ENCODE measurements around the gene CRACR2B. TPM values are rescaled to one million over a fixed set of nuclear protein-coding genes. Genes with fewer than 3 reads are reported as not detected.

Gene CRACR2B
- total RNA-seq, 1 donor from 2014 or later = 2.6 TPM

DNA sequence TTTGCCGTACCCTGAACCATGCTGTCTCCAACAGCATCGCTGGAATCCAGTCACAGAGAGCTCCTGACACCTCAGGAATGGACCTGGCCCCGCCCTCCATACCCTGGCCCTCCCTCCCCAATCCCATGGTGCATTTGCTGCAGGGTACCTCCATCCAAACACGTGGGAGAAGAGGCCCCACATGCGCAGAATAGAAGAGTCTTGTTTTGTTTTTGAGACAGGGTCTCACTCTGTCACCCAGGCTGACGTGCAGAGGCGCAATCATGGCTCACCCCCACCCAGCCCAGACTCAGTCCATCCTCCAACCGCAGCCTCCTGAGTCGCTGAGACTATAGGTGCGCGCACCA, 11.3 kb upstream of the CRACR2B start:
- no peak overlapping the region for H3K9ac ChIP-seq (ENCODE audit: low read length)
- DNase-seq (ENCODE audit: low read depth) (no peak), FAIRE-seq (no peak)
- H3K27me3 ChIP-seq (ENCODE audit: insufficient read depth, low read length) = no peaks in the 10 kb centered on the region
- H3K36me3 ChIP-seq (ENCODE audit: insufficient read depth, low read length) = peaks cover 19% of the 10 kb centered on the region
- peaks cover 39% of the 10 kb centered on the region for H3K79me2 ChIP-seq (ENCODE audit: insufficient read depth, low read length)
- TF ChIP-seq, protein P1, sequence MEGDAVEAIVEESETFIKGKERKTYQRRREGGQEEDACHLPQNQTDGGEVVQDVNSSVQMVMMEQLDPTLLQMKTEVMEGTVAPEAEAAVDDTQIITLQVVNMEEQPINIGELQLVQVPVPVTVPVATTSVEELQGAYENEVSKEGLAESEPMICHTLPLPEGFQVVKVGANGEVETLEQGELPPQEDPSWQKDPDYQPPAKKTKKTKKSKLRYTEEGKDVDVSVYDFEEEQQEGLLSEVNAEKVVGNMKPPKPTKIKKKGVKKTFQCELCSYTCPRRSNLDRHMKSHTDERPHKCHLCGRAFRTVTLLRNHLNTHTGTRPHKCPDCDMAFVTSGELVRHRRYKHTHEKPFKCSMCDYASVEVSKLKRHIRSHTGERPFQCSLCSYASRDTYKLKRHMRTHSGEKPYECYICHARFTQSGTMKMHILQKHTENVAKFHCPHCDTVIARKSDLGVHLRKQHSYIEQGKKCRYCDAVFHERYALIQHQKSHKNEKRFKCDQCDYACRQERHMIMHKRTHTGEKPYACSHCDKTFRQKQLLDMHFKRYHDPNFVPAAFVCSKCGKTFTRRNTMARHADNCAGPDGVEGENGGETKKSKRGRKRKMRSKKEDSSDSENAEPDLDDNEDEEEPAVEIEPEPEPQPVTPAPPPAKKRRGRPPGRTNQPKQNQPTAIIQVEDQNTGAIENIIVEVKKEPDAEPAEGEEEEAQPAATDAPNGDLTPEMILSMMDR (IDR thresholded peaks at IDR 0.05; ENCODE audit: insufficient read depth, low read depth, low read length) = no peak
- TF ChIP-seq EZH2 (IDR thresholded peaks at IDR 0.05; ENCODE audit: insufficient read depth, low read length) = no peak
- no peak overlapping the region for H2AFZ ChIP-seq (ENCODE audit: low read depth, low read length)
- Mint-ChIP-seq H3K4me1 (ENCODE audit: low read depth, unreplicated experiment) (peaks cover 17% of the 10 kb centered on the region), H3K4me3 (ENCODE audit: unreplicated experiment) (no peak overlapping the region), H3K27me3 (ENCODE audit: low read depth, unreplicated experiment) (no peaks in the 10 kb centered on the region), H3K9me3 (ENCODE audit: unreplicated experiment) (no peaks in the 10 kb centered on the region), H3K36me3 (ENCODE audit: low read depth, unreplicated experiment) (peaks cover 9% of the 10 kb centered on the region), H3K27ac (ENCODE audit: unreplicated experiment) (peak overlapping the region; percentile 41)
- peaks cover 25% of the 10 kb centered on the region for H3K4me1 ChIP-seq (ENCODE audit: insufficient read depth, low read length)
- H3K9me3 ChIP-seq (ENCODE audit: insufficient read depth, low read depth, low read length) = no peaks in the 10 kb centered on the region
- no peak overlapping the region for H3K4me3 ChIP-seq (ENCODE audit: insufficient read depth, low read depth, low read length)
- H3K4me2 ChIP-seq (ENCODE audit: low read length) = no peak overlapping the region
- H3K27ac ChIP-seq (ENCODE audit: low read depth, low read length) = no peak overlapping the region
- peaks cover 40% of the 10 kb centered on the region for H4K20me1 ChIP-seq (ENCODE audit: insufficient read depth, low read length)

DNA sequence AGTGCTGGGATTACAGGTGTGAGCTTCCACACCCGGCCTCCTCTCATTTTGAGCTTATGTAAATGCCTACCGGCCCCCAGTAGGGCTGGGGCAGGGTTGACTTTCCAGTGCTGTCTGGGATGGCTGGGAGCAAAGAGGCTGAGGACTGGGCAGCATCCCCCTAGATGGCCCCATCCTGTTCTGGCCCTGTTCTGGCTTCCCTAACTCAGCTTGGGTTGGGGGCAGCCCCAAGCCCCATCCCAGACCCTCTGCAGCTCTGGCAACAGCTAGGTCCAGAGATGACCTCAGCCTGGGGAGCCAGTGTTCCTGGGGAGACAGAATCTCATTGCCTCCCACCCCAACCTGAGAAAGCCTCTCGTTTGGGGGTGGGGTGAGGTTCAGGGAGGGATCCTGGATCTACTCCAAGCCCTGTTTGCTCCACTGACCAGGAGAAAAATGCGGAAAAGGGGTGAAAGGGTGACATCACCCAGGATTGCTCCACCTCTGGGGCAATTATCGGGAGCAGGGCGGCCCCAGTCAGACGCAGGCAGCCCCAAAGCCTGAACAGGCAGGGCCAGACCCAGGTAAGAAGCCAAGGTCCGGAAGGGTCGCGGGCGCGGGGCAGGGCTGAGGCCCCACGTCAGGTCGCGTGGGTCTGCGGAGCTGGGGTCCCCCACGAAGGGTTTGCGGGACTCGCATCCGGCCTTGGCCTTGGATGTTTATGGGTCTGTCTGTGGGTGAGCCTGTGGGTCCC, 9.2 kb upstream of the CRACR2B start, which contains the start of gene PNPLA2:
Gene PNPLA2, plus strand, starts transcription at position 519 of the 733 bp plus-strand sequence. CDS start 805 bp downstream, outside the sequence.
- no peak for FAIRE-seq
- no peaks in the 10 kb centered on the region for H3K9me3 Mint-ChIP-seq (ENCODE audit: unreplicated experiment)
- peak within 1 kb of the TSS; percentile 73 for H2AFZ ChIP-seq (ENCODE audit: low read depth, low read length)
- H4K20me1 ChIP-seq (ENCODE audit: insufficient read depth, low read length) = peaks cover 32% of the 10 kb centered on the region
- TF ChIP-seq, protein P1 (IDR thresholded peaks at IDR 0.05; ENCODE audit: insufficient read depth, low read depth, low read length) = no peak
- TF ChIP-seq EZH2 (IDR thresholded peaks at IDR 0.05; ENCODE audit: insufficient read depth, low read length) = no peak
- H3K27ac ChIP-seq (ENCODE audit: low read depth, low read length) = peak within 1 kb of the TSS; percentile 83
- no peaks in the 10 kb centered on the region for H3K36me3 ChIP-seq (ENCODE audit: insufficient read depth, low read length)
- H3K27me3 ChIP-seq (ENCODE audit: insufficient read depth, low read length) = no peaks in the 10 kb centered on the region
- peak within 1 kb of the TSS; percentile 76 for H3K4me3 ChIP-seq (ENCODE audit: insufficient read depth, low read depth, low read length)
- H3K4me1 Mint-ChIP-seq (ENCODE audit: low read depth, unreplicated experiment) = peaks cover 5% of the 10 kb centered on the region
- H3K27me3 Mint-ChIP-seq (ENCODE audit: low read depth, unreplicated experiment) = no peaks in the 10 kb centered on the region
- H3K4me2 ChIP-seq (ENCODE audit: low read length) = peak within 1 kb of the TSS; percentile 98
- peak within 1 kb of the TSS; percentile 89 for H3K9ac ChIP-seq (ENCODE audit: low read length)
- H3K9me3 ChIP-seq (ENCODE audit: insufficient read depth, low read depth, low read length) = no peaks in the 10 kb centered on the region
- peaks cover 1% of the 10 kb centered on the region for H3K36me3 Mint-ChIP-seq (ENCODE audit: low read depth, unreplicated experiment)
- no peak for DNase-seq (ENCODE audit: low read depth)
- peaks cover 29% of the 10 kb centered on the region for H3K79me2 ChIP-seq (ENCODE audit: insufficient read depth, low read length)
- peaks cover 24% of the 10 kb centered on the region for H3K4me1 ChIP-seq (ENCODE audit: insufficient read depth, low read length)
- no peak within 1 kb of the TSS for H3K27ac Mint-ChIP-seq (ENCODE audit: unreplicated experiment)
- H3K4me3 Mint-ChIP-seq (ENCODE audit: unreplicated experiment) = peak within 1 kb of the TSS; percentile 87
